Measurements from ENCODE around the gene PPP1R9B. TPM values are rescaled to one million over a fixed set of nuclear protein-coding genes. Genes with fewer than 3 reads are reported as not detected.

PPP1R9B gene
- total RNA-seq, 1 donor from 2014 or later = 92.6 TPM

DNA sequence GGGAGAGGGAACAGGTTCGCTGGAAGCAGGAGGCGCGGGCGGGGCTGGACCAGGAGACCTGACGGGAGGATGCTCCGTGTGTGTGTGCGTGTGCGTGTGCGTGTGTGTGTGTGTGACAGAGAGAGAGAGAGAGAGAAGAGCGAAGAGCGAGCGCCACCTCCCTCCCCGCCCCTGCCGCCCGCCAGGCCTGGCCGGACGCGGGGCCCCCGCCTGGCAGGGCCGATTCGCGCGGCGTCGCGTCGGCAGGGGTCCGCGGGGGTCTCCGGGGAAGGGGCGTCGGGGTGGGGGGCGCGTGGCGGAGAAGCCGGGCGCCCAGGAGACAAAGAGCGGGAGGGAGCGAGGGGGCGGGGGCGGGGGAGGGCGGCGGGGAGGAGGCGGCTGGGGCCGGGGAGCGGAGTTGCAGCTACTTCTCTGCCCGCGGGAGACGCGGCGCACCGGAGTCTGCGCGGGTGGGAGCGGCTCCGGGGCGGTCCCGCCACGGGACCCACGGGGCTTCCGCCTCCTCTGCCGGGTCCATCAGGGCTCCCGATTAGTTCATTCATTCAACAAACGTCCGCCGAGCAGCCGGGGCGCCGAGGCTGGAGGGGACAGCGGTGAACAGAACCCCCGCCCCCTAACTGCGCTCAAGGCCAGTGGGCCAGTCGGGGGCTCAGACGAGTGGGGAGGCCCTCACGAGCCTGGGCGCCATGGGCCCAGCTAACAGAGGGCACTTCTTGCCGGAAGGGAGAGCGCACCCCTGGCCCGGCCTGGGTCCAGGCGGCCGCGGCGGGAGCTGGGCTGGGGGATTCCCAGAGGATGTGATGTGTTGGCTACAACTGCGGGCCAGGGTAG is 20.5 kb downstream of the PPP1R9B start, which contains the start of gene SAMD14:
Gene SAMD14, minus strand, starts transcription at position 433 of the 831 bp plus-strand sequence. CDS start 5,201 bp downstream, outside the sequence.
- peak; percentile 37 to 44 for ATAC-seq
- Histone ChIP-seq H3K4me1 (peaks cover 43% of the 10 kb centered on the region), H3K9me3 (no peaks in the 10 kb centered on the region), H3K27me3 (ENCODE audit: low read depth) (peaks cover 21% of the 10 kb centered on the region), H3K36me3 (peaks cover 9% of the 10 kb centered on the region), H3K4me3 (peak within 1 kb of the TSS; percentile 51), H3K27ac (no peak within 1 kb of the TSS)
- DNase-seq = no peak
- TF ChIP-seq, protein P1, sequence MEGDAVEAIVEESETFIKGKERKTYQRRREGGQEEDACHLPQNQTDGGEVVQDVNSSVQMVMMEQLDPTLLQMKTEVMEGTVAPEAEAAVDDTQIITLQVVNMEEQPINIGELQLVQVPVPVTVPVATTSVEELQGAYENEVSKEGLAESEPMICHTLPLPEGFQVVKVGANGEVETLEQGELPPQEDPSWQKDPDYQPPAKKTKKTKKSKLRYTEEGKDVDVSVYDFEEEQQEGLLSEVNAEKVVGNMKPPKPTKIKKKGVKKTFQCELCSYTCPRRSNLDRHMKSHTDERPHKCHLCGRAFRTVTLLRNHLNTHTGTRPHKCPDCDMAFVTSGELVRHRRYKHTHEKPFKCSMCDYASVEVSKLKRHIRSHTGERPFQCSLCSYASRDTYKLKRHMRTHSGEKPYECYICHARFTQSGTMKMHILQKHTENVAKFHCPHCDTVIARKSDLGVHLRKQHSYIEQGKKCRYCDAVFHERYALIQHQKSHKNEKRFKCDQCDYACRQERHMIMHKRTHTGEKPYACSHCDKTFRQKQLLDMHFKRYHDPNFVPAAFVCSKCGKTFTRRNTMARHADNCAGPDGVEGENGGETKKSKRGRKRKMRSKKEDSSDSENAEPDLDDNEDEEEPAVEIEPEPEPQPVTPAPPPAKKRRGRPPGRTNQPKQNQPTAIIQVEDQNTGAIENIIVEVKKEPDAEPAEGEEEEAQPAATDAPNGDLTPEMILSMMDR (IDR thresholded peaks at IDR 0.05) = no peak
- intact Hi-C loops (cut with DNase I) = no loop called here

DNA sequence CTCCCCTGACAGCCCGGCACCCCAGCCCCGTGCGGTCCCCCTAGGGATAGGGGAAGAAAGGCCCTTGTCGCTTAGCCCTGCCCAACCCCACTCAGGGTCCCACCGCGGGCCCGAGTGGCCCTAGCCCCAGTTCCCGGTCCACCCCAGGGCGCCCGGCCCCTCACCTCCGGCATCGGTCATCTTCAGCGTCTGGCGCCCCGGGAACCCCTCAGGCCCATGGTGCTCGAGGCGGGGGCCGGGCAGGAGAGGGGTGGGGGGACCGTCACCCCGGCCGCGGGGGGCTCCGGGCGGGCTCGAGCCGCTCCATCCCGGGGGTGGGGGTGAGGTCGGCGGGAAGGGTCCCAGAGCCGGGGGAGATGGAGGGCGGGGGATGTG is 21.1 kb downstream of the PPP1R9B start:
- peaks cover 43% of the 10 kb centered on the region for H3K4me1 ChIP-seq
- no peaks in the 10 kb centered on the region for H3K9me3 ChIP-seq
- intact Hi-C loops (cut with DNase I) = no loop called here
- DNase-seq (no peak), ATAC-seq (peak; percentile 5 to 14)
- H3K27ac ChIP-seq = no peak overlapping the region
- TF ChIP-seq, protein P1 (IDR thresholded peaks at IDR 0.05) = no peak
- H3K36me3 ChIP-seq = peaks cover 2% of the 10 kb centered on the region
- H3K4me3 ChIP-seq = peak overlapping the region; percentile 51
- peaks cover 21% of the 10 kb centered on the region for H3K27me3 ChIP-seq (ENCODE audit: low read depth)

DNA sequence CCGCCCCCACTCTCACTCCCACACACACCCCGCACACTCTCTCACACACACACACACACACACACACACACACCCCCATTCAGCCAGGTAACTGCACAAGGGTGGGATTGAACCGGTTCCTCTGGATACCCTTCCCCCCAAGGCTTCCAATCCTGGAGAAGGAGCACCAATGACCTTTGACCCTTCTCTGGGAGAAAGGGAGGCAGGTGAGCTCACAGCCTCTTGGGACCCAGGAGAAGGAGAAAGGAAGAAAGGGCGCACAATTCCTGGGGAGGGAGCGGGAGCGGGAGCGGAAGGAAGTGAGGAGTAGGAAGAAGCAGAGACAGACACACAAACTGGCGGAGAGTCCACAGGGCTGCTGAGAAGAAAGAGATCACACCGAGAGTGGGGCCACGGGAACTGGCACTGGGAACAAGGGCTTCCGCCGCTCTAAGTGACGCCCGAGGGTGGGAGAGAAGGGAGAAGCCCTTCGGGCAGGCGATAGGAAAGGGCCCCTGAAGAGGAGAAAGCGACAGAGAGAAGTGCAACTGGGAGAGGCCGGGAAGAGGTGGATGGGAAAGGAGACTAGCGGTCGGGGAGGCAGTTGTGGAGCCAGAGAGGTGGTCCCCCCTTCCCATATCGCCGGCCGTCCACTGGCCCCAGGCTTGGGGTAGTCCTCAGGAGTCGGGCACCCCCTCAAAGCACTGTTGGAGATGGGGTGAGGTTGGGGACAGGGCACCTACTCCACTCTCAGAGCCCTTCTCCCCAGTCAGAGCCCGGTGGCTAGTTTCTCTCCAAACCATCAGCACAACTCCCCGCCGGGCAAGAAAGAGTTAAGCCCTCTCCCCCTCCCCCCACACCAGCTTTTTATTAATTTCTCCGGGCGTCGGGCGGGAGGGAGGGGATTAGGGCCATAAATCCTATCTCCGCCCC is 21.8 kb downstream of the PPP1R9B start:
- Histone ChIP-seq H3K4me3 (peak overlapping the region; percentile 51), H3K27ac (no peak overlapping the region), H3K36me3 (no peaks in the 10 kb centered on the region), H3K9me3 (no peaks in the 10 kb centered on the region), H3K4me1 (peaks cover 42% of the 10 kb centered on the region), H3K27me3 (ENCODE audit: low read depth) (peaks cover 21% of the 10 kb centered on the region)
- intact Hi-C loops (cut with DNase I) = no loop called here
- ATAC-seq (peak in 1 of 2 donors; percentile 4), DNase-seq (no peak)
- TF ChIP-seq, protein P1 (IDR thresholded peaks at IDR 0.05) = no peak

DNA sequence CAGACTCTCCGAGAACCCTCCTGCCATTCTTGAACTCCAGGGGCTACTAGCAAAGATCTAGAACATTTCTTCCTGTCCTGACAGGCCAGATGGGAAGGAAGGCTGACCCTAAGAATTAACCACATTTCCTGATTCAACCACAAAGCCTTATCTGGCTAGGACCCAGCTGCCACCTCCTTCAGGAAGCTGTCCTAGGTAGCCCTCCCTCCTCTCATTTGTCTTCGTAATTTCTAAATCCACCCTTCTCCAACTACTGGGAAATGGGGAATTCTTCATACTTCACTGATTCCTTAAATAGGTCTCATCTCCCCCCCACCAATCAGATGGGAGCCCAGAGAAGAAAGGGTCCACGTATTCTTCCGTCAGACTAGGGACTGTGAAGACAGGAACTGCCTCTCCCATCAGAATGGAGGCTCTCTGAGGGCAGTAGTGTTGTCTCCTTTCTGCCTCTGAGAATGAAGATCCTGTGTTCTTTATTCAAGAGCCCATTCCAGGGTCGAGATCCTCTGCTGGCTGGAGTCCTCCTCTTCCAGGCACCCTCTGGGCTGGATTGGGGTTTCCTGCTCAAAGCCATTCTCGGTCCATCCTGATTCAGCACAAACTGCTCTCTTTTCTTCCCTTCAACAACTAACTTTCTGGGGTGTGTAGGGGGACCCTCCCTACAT is 22.6 kb downstream of the PPP1R9B start:
- DNase-seq (no peak), ATAC-seq (no peak)
- Histone ChIP-seq H3K27me3 (ENCODE audit: low read depth) (peaks cover 21% of the 10 kb centered on the region), H3K4me3 (no peak overlapping the region), H3K4me1 (peaks cover 33% of the 10 kb centered on the region), H3K36me3 (no peaks in the 10 kb centered on the region), H3K9me3 (no peaks in the 10 kb centered on the region), H3K27ac (no peak overlapping the region)
- intact Hi-C loops (cut with DNase I) = no loop called here
- TF ChIP-seq, protein P1 (IDR thresholded peaks at IDR 0.05) = no peak

DNA sequence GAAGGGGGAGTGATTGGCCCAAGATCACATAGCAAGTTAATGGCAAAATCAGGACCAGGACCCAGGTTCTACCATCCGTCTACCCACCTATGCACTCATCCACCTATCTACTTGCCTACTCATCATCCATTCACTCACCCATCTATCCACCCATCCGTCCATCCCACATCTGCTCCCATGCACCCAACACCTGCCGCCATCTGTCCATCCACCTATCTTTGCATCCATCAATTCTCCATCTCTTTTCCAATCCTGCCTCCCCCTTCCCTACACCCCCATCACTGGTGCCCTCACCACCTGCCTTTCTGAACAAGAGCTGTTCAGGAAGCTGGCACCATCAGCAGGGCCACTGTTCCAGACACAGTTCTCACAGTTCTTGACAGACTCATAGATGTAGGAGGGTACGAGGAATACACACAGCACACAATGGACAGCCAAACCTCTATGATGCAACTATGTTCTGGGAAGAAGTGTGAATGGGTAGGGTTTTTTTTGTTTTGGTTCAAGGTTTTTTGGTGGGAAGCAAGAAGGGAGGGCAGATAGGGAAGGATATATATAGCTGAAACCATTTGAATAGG is 25.0 kb downstream of the PPP1R9B start:
- H3K27me3 ChIP-seq (ENCODE audit: low read depth) = peaks cover 19% of the 10 kb centered on the region
- TF ChIP-seq, protein P1 (IDR thresholded peaks at IDR 0.05) = no peak
- peaks cover 27% of the 10 kb centered on the region for H3K4me1 ChIP-seq

More for the DNA sequence above, 25.0 kb downstream of the PPP1R9B start:
- H3K4me3 ChIP-seq = no peak overlapping the region
- ATAC-seq (no peak), DNase-seq (no peak)
- no peak overlapping the region for H3K27ac ChIP-seq
- H3K36me3 ChIP-seq = no peaks in the 10 kb centered on the region
- H3K9me3 ChIP-seq = no peaks in the 10 kb centered on the region
- intact Hi-C loops (cut with DNase I) = no loop called here
